ENCODE data around the gene TMEM53.

The TMEM53 gene

GRCh38 chr1:44651069-44651468, 23.2 kb downstream of the TMEM53 start:
- no peak overlapping the region for H3K9ac ChIP-seq (ENCODE audit: insufficient read length)
- H3K9me3 ChIP-seq (ENCODE audit: low read depth, low read length) = no peaks in the 10 kb centered on the region
- H3K4me3 ChIP-seq = no peak overlapping the region
- DNase-seq (ENCODE audit: low read depth, low spot score) = no peak
- H3K36me3 ChIP-seq (ENCODE audit: insufficient read depth, low read length) = peaks cover 26% of the 10 kb centered on the region; the same call in 1 of the 2 replicates
- no peak for TF ChIP-seq POLR2AphosphoS5 (IDR thresholded peaks at IDR 0.05; ENCODE audit: borderline replicate concordance, low read depth, low read length)
- TF ChIP-seq FOXP2 (optimal IDR thresholded peaks at IDR 0.05; ENCODE audit: control extremely low read depth, extremely low read length, insufficient read depth) = no peak
- TF ChIP-seq EZH2 (IDR thresholded peaks at IDR 0.05) = no peak
- H3K27ac ChIP-seq = no peak overlapping the region

- Histone ChIP-seq H3K9ac (ENCODE audit: insufficient read length) (no peak overlapping the region), H3K36me3 (ENCODE audit: insufficient read depth, low read length) (peaks cover 31% of the 10 kb centered on the region; the same call in 1 of the 2 replicates), H3K4me3 (no peak overlapping the region), H3K27ac (no peak overlapping the region), H3K9me3 (ENCODE audit: low read depth, low read length) (no peaks in the 10 kb centered on the region)
- DNase-seq (ENCODE audit: low read depth, low spot score) = no peak
- TF ChIP-seq EZH2 (IDR thresholded peaks at IDR 0.05) (no peak), POLR2AphosphoS5 (IDR thresholded peaks at IDR 0.05; ENCODE audit: borderline replicate concordance, low read depth, low read length) (no peak), FOXP2 (optimal IDR thresholded peaks at IDR 0.05; ENCODE audit: control extremely low read depth, extremely low read length, insufficient read depth) (no peak)
These were observed 24.0 kb downstream of the TMEM53 start for GRCh38 chr1:44650159-44650831.

GRCh38 chr1:44649788-44650158, 24.5 kb downstream of the TMEM53 start:
- Histone ChIP-seq H3K36me3 (ENCODE audit: insufficient read depth, low read length) (peaks cover 37% of the 10 kb centered on the region; the same call in 1 of the 2 replicates), H3K9ac (ENCODE audit: insufficient read length) (no peak overlapping the region), H3K4me3 (no peak overlapping the region), H3K9me3 (ENCODE audit: low read depth, low read length) (no peaks in the 10 kb centered on the region), H3K27ac (no peak overlapping the region)
- DNase-seq (ENCODE audit: low read depth, low spot score) = no peak
- TF ChIP-seq EZH2 (IDR thresholded peaks at IDR 0.05) = no peak
- TF ChIP-seq POLR2AphosphoS5 (IDR thresholded peaks at IDR 0.05; ENCODE audit: borderline replicate concordance, low read depth, low read length) = no peak
- TF ChIP-seq FOXP2 (optimal IDR thresholded peaks at IDR 0.05; ENCODE audit: control extremely low read depth, extremely low read length, insufficient read depth) = no peak

- no peak for TF ChIP-seq POLR2AphosphoS5 (IDR thresholded peaks at IDR 0.05; ENCODE audit: borderline replicate concordance, low read depth, low read length)
- no peak for DNase-seq (ENCODE audit: low read depth, low spot score)
- no peaks in the 10 kb centered on the region for H3K9me3 ChIP-seq (ENCODE audit: low read depth, low read length)
- no peak overlapping the region for H3K9ac ChIP-seq (ENCODE audit: insufficient read length)
- no peak overlapping the region for H3K4me3 ChIP-seq
- peaks cover 44% of the 10 kb centered on the region; the same call in 1 of the 2 replicates for H3K36me3 ChIP-seq (ENCODE audit: insufficient read depth, low read length)
- no peak overlapping the region for H3K27ac ChIP-seq
These were observed 25.6 kb downstream of the TMEM53 start for GRCh38 chr1:44648529-44649250.

GRCh38 chr1:44647896-44648295, 26.4 kb downstream of the TMEM53 start:
- peaks cover 48% of the 10 kb centered on the region; the same call in 1 of the 2 replicates for H3K36me3 ChIP-seq (ENCODE audit: insufficient read depth, low read length)
- no peak overlapping the region for H3K9ac ChIP-seq (ENCODE audit: insufficient read length)
- TF ChIP-seq FOXP2 (optimal IDR thresholded peaks at IDR 0.05; ENCODE audit: control extremely low read depth, extremely low read length, insufficient read depth) (no peak), POLR2AphosphoS5 (IDR thresholded peaks at IDR 0.05; ENCODE audit: borderline replicate concordance, low read depth, low read length) (no peak)
- no peak overlapping the region for H3K27ac ChIP-seq
- no peak overlapping the region for H3K4me3 ChIP-seq
- DNase-seq (ENCODE audit: low read depth, low spot score) = no peak
- no peaks in the 10 kb centered on the region for H3K9me3 ChIP-seq (ENCODE audit: low read depth, low read length)

GRCh38 chr1:44646261-44647110, 27.8 kb downstream of the TMEM53 start:
- Histone ChIP-seq H3K36me3 (ENCODE audit: insufficient read depth, low read length) (peaks cover 48% of the 10 kb centered on the region; the same call in 1 of the 2 replicates), H3K9ac (ENCODE audit: insufficient read length) (no peak overlapping the region), H3K27ac (no peak overlapping the region), H3K4me3 (no peak overlapping the region), H3K9me3 (ENCODE audit: low read depth, low read length) (no peaks in the 10 kb centered on the region)
- no peak for DNase-seq (ENCODE audit: low read depth, low spot score)
- TF ChIP-seq FOXP2 (optimal IDR thresholded peaks at IDR 0.05; ENCODE audit: control extremely low read depth, extremely low read length, insufficient read depth) (no peak), POLR2AphosphoS5 (IDR thresholded peaks at IDR 0.05; ENCODE audit: borderline replicate concordance, low read depth, low read length) (no peak), EZH2 (IDR thresholded peaks at IDR 0.05) (no peak)

- TF ChIP-seq EZH2 (IDR thresholded peaks at IDR 0.05) (no peak), POLR2AphosphoS5 (IDR thresholded peaks at IDR 0.05; ENCODE audit: borderline replicate concordance, low read depth, low read length) (no peak), FOXP2 (optimal IDR thresholded peaks at IDR 0.05; ENCODE audit: control extremely low read depth, extremely low read length, insufficient read depth) (no peak)
- no peak overlapping the region for H3K27ac ChIP-seq
- H3K36me3 ChIP-seq (ENCODE audit: insufficient read depth, low read length) = peaks cover 43% of the 10 kb centered on the region; the same call in 1 of the 2 replicates
- no peak overlapping the region for H3K4me3 ChIP-seq
- H3K9me3 ChIP-seq (ENCODE audit: low read depth, low read length) = no peaks in the 10 kb centered on the region
- no peak overlapping the region for H3K9ac ChIP-seq (ENCODE audit: insufficient read length)
- DNase-seq (ENCODE audit: low read depth, low spot score) = no peak
These were observed 28.6 kb downstream of the TMEM53 start for GRCh38 chr1:44645476-44646244.
